Left ventricle myocardium inferior (tissue), 1 donor: Measurements from ENCODE around the gene SCIMP. TPM values are rescaled to one million over a fixed set of nuclear protein-coding genes. Genes with fewer than 3 reads are reported as not detected.
"Not testable (repeated sequence)": the region's sequence is repeated elsewhere in the genome, so short reads cannot be mapped to it uniquely, and the experiment has no call there.

Experiments
- DNase-seq: peaks from one replicate; pipeline ENCODE4 v3.0.0-alpha.2; 2020
- H3K27ac ChIP-seq: fragments of 200-600 bp; replicated peaks from 2 replicates; pipeline ENCODE4 v1.8.0; 2021
- H3K27me3 ChIP-seq: fragments of 200-600 bp; 2 replicates; pipeline ENCODE4 v1.8.0; 2021; ENCODE audit warnings: low read depth
- H3K36me3 ChIP-seq: fragments of 200-600 bp; 2 replicates; pipeline ENCODE4 v1.8.0; 2021
- H3K4me1 ChIP-seq: fragments of 200-600 bp; 2 replicates; pipeline ENCODE4 v1.8.0; 2021
- H3K4me3 ChIP-seq: fragments of 200-600 bp; 2 replicates; pipeline ENCODE4 v1.8.0; 2021; ENCODE audit warnings: mild to moderate bottlenecking, moderate library complexity
- H3K9me3 ChIP-seq: fragments of 200-600 bp; replicated peaks from 2 replicates; pipeline ENCODE4 v1.8.0; 2021
- intact Hi-C: fragments of 100-400 bp; cut with micrococcal nuclease; formaldehyde crosslinking; loops from one replicate; pipeline ENCODE4 v1.11.0; 2022
- total RNA-seq: library from RNA; stranded (reverse); fragmentation: NEBNext Ultra II Directional; extraction: Animal tissue kit (Norgen Biotek cat#: 25700); gene quantifications from one replicate; pipeline ENCODE4 v1.2.1, GENCODE V29; 2021
- TF ChIP-seq, protein P1 (sequence below): fragments of 200-600 bp; IDR thresholded peaks from 2 replicates; pipeline ENCODE4 v1.8.0; 2021; ENCODE audit warnings: antibody characterized with exemption, mild to moderate bottlenecking, borderline replicate concordance
- donor health status: DM: no; HTN: yes; CAD: no; lungs with severe emphysema.

Gene SCIMP
- total RNA-seq, 1 donor from 2014 or later, result 0.74 TPM

- no peak overlapping the region for H3K4me3 ChIP-seq
- intact Hi-C loops, result no loop called here
- DNase-seq, result no peak
- no peaks in the 10 kb centered on the region for H3K27me3 ChIP-seq
- TF ChIP-seq, protein P1, sequence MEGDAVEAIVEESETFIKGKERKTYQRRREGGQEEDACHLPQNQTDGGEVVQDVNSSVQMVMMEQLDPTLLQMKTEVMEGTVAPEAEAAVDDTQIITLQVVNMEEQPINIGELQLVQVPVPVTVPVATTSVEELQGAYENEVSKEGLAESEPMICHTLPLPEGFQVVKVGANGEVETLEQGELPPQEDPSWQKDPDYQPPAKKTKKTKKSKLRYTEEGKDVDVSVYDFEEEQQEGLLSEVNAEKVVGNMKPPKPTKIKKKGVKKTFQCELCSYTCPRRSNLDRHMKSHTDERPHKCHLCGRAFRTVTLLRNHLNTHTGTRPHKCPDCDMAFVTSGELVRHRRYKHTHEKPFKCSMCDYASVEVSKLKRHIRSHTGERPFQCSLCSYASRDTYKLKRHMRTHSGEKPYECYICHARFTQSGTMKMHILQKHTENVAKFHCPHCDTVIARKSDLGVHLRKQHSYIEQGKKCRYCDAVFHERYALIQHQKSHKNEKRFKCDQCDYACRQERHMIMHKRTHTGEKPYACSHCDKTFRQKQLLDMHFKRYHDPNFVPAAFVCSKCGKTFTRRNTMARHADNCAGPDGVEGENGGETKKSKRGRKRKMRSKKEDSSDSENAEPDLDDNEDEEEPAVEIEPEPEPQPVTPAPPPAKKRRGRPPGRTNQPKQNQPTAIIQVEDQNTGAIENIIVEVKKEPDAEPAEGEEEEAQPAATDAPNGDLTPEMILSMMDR, result no peak
- H3K36me3 ChIP-seq, result peaks cover 32% of the 10 kb centered on the region
- no peaks in the 10 kb centered on the region for H3K9me3 ChIP-seq
- H3K4me1 ChIP-seq, result peaks cover 5% of the 10 kb centered on the region
- H3K27ac ChIP-seq, result no peak overlapping the region
Observed at GRCh38 chr17:5219536-5219935, 15.1 kb downstream of the SCIMP start.

- peaks cover 29% of the 10 kb centered on the region for H3K36me3 ChIP-seq
- H3K4me1 ChIP-seq, H3K27me3 ChIP-seq, intact Hi-C loops, H3K9me3 ChIP-seq, DNase-seq, H3K27ac ChIP-seq, H3K4me3 ChIP-seq: not testable (repeated sequence)
Observed at GRCh38 chr17:5217562-5217961, 17.1 kb downstream of the SCIMP start.

DNA sequence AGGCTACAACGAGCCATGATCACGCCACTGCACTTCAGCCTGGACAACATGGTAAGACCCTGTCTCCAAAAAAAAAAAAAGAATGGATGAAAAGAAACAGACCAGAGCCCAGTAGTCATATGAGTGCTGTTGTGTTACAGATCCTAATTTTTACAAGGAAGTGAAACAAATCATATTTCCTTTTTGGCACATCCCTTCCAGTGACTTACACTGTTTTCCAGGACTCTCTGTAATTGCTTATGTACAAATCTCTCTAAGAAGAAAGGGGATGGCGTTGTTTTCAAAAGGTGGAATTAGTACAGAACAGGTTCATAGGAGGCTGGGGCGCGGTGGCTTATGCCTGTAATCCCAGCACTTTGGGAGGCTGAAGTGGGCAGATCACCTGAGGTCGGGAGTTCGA lies 23.2 kb downstream of the SCIMP start:
- no peak overlapping the region for H3K27ac ChIP-seq
- H3K27me3 ChIP-seq, result no peaks in the 10 kb centered on the region
- no peak for DNase-seq
- intact Hi-C loops, result no loop called here
- no peaks in the 10 kb centered on the region for H3K9me3 ChIP-seq
- TF ChIP-seq, protein P1, result no peak
- no peak overlapping the region for H3K4me3 ChIP-seq
- H3K4me1 ChIP-seq, result no peaks in the 10 kb centered on the region
- peaks cover 24% of the 10 kb centered on the region for H3K36me3 ChIP-seq

GRCh38 chr17:5210614-5211252 lies 23.9 kb downstream of the SCIMP start:
- intact Hi-C loops, result no loop called here
- TF ChIP-seq, protein P1, result no peak
- no peaks in the 10 kb centered on the region for H3K27me3 ChIP-seq
- H3K4me3 ChIP-seq, result no peak overlapping the region
- no peak for DNase-seq
- no peak overlapping the region for H3K27ac ChIP-seq
- no peaks in the 10 kb centered on the region for H3K9me3 ChIP-seq
- peaks cover 17% of the 10 kb centered on the region for H3K36me3 ChIP-seq
- no peaks in the 10 kb centered on the region for H3K4me1 ChIP-seq

DNA sequence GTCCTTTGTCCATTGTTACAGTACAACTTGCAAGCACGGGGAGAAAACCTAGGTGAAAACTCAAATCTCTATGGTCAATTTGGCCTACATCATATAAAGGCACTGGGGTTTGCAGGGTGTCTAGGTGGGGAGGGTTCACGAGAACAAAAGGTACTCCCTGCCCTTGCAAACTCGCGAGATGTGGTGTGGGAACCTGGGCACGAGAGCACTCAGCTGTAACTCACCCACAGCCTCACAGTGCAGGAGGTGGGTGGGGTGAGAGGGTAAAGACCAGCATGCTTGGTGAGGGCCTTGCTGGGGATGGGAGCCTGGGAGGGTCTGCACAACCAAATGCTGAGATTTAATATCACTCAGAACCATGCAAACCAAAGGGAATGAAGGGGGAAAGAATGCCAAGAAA lies 24.6 kb downstream of the SCIMP start:
- no peak for DNase-seq
- H3K27me3 ChIP-seq, result no peaks in the 10 kb centered on the region
- H3K27ac ChIP-seq, result no peak overlapping the region
- TF ChIP-seq, protein P1, result no peak
- no peaks in the 10 kb centered on the region for H3K9me3 ChIP-seq
- intact Hi-C loops, result no loop called here
- peaks cover 11% of the 10 kb centered on the region for H3K36me3 ChIP-seq
- H3K4me3 ChIP-seq, result no peak overlapping the region
- no peaks in the 10 kb centered on the region for H3K4me1 ChIP-seq

- no peak overlapping the region for H3K4me3 ChIP-seq
- H3K27me3 ChIP-seq, result no peaks in the 10 kb centered on the region
- DNase-seq, result no peak
- peaks cover 5% of the 10 kb centered on the region for H3K36me3 ChIP-seq
- no peaks in the 10 kb centered on the region for H3K9me3 ChIP-seq
- no peaks in the 10 kb centered on the region for H3K4me1 ChIP-seq
- H3K27ac ChIP-seq, result no peak overlapping the region
- TF ChIP-seq, protein P1, result no peak
- intact Hi-C loops, result no loop called here
Observed at GRCh38 chr17:5209396-5209795, 25.3 kb downstream of the SCIMP start.
